Measurements from ENCODE around the gene MAP3K12. TPM values are rescaled to one million over a fixed set of nuclear protein-coding genes. Genes with fewer than 3 reads are reported as not detected.
A peak's percentile ranks its signal among the peaks of the same experiment; 100 is the strongest.

Gene MAP3K12
- total and polyA plus RNA-seq, 2 of the 13 experiments (the other 11 are each of a cell fraction or from before 2014, with no cell fraction given): 0.20 to 1.1 TPM

DNA sequence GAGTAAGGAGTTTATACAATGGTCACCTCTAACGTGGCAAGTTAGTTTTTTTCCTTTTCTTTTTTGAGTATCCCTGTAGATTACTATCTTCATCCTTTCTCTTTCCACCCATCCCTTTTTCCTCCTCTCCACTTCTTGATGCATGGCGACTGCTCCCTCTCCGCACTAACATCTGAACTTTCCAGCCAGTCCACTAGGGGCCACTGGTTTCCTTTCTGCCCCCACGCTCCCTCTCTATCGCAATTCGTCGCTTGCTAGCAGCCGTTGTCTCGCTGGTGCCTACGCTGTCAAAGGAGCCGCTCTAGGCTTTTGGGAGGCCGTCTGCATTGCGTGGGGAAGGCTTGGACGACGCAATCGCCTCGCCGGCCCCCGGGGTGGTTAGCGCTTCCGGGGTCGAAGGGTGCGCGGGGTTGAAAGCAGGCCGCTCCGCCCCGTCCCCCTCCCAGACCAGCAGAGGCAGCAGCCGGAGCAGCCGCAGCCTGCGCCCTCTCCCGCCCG is 47.5 kb downstream of the MAP3K12 start, which contains the start of gene PCBP2 (continued):
- TF ChIP-seq TOPORS (CRISPR knock-in tag; IDR thresholded peaks at IDR 0.05): peak; percentile 80; the same call in 1 of the 2 replicates
- TF ChIP-seq, protein P1, sequence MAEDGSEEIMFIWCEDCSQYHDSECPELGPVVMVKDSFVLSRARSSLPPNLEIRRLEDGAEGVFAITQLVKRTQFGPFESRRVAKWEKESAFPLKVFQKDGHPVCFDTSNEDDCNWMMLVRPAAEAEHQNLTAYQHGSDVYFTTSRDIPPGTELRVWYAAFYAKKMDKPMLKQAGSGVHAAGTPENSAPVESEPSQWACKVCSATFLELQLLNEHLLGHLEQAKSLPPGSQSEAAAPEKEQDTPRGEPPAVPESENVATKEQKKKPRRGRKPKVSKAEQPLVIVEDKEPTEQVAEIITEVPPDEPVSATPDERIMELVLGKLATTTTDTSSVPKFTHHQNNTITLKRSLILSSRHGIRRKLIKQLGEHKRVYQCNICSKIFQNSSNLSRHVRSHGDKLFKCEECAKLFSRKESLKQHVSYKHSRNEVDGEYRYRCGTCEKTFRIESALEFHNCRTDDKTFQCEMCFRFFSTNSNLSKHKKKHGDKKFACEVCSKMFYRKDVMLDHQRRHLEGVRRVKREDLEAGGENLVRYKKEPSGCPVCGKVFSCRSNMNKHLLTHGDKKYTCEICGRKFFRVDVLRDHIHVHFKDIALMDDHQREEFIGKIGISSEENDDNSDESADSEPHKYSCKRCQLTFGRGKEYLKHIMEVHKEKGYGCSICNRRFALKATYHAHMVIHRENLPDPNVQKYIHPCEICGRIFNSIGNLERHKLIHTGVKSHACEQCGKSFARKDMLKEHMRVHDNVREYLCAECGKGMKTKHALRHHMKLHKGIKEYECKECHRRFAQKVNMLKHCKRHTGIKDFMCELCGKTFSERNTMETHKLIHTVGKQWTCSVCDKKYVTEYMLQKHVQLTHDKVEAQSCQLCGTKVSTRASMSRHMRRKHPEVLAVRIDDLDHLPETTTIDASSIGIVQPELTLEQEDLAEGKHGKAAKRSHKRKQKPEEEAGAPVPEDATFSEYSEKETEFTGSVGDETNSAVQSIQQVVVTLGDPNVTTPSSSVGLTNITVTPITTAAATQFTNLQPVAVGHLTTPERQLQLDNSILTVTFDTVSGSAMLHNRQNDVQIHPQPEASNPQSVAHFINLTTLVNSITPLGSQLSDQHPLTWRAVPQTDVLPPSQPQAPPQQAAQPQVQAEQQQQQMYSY (CRISPR knock-in tag; IDR thresholded peaks at IDR 0.05): no peak
- TF ChIP-seq, protein P2, sequence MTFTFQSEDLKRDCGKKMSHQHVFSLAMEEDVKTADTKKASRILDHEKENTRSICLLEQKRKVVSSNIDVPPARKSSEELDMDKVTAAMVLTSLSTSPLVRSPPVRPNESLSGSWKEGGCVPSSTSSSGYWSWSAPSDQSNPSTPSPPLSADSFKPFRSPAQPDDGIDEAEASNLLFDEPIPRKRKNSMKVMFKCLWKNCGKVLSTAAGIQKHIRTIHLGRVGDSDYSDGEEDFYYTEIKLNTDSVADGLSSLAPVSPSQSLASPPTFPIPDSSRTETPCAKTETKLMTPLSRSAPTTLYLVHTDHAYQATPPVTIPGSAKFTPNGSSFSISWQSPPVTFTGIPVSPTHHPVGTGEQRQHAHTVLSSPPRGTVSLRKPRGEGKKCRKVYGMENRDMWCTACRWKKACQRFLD (CRISPR knock-in tag; IDR thresholded peaks at IDR 0.05; ENCODE audit: borderline replicate concordance): no peak
- 0 out of 2 replicates have a peak, but pooled peaks have one; percentile 73 for TF ChIP-seq ZNF136 (CRISPR knock-in tag; IDR thresholded peaks at IDR 0.05; ENCODE audit: low read depth)
- no peak for TF ChIP-seq ZNF3 (CRISPR knock-in tag; IDR thresholded peaks at IDR 0.05)
- TF ChIP-seq HOXD1 (CRISPR knock-in tag; IDR thresholded peaks at IDR 0.05): 0 out of 2 replicates have a peak, but pooled peaks have one; percentile 47
- peak; percentile 85 for TF ChIP-seq DMAP1 (CRISPR knock-in tag; IDR thresholded peaks at IDR 0.05)
- TF ChIP-seq, protein P3, sequence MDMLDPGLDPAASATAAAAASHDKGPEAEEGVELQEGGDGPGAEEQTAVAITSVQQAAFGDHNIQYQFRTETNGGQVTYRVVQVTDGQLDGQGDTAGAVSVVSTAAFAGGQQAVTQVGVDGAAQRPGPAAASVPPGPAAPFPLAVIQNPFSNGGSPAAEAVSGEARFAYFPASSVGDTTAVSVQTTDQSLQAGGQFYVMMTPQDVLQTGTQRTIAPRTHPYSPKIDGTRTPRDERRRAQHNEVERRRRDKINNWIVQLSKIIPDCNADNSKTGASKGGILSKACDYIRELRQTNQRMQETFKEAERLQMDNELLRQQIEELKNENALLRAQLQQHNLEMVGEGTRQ (IDR thresholded peaks at IDR 0.05; ENCODE audit: low read depth, low read length): no peak
- TF ChIP-seq, protein P3 (CRISPR knock-in tag; IDR thresholded peaks at IDR 0.05; ENCODE audit: borderline replicate concordance): no peak
- TF ChIP-seq SMAD9 (CRISPR knock-in tag; IDR thresholded peaks at IDR 0.05): no peak
- no peak for TF ChIP-seq MEIS1 (CRISPR knock-in tag; IDR thresholded peaks at IDR 0.05; ENCODE audit: borderline replicate concordance)
- no peak for TF ChIP-seq SNRNP70 (IDR thresholded peaks at IDR 0.05; ENCODE audit: low read depth, low read length)
- TF ChIP-seq ZNF883 (CRISPR knock-in tag; IDR thresholded peaks at IDR 0.05; ENCODE audit: not compliant biosample characterization): no peak
- TF ChIP-seq, protein P4, sequence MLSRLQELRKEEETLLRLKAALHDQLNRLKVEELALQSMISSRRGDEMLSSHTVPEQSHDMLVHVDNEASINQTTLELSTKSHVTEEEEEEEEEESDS (CRISPR knock-in tag; IDR thresholded peaks at IDR 0.05; ENCODE audit: borderline replicate concordance): 0 out of 2 replicates have a peak, but pooled peaks have one; percentile 26
- 0 out of 2 replicates have a peak, but pooled peaks have one; percentile 49 for TF ChIP-seq CHD2 (IDR thresholded peaks at IDR 0.05; ENCODE audit: low read depth, low read length)
- TF ChIP-seq ZNF510 (CRISPR knock-in tag; IDR thresholded peaks at IDR 0.05; ENCODE audit: low read depth): no peak
- no peak for TF ChIP-seq NR2F1 (CRISPR knock-in tag; IDR thresholded peaks at IDR 0.05)
- TF ChIP-seq ZKSCAN1 (IDR thresholded peaks at IDR 0.05; ENCODE audit: low read length): no peak
- TF ChIP-seq KLF16 (CRISPR knock-in tag; IDR thresholded peaks at IDR 0.05): peak in 1 of 2 experiments; percentile 74; a peak in 1 of 4 replicates
- TF ChIP-seq JUNB (CRISPR knock-in tag; IDR thresholded peaks at IDR 0.05; ENCODE audit: borderline replicate concordance): no peak
- no peak for TF ChIP-seq ZFP41 (CRISPR knock-in tag; IDR thresholded peaks at IDR 0.05; ENCODE audit: borderline replicate concordance)
- no peak for TF ChIP-seq ZNF569 (CRISPR knock-in tag; IDR thresholded peaks at IDR 0.05; ENCODE audit: borderline replicate concordance)

Data from HepG2 (cell line).